Measurements from ENCODE around the gene ANTXR1. TPM values are rescaled to one million over a fixed set of nuclear protein-coding genes. Genes with fewer than 3 reads are reported as not detected.

ANTXR1 gene
- total RNA-seq, 1 donor from 2014 or later, result not detected

DNA sequence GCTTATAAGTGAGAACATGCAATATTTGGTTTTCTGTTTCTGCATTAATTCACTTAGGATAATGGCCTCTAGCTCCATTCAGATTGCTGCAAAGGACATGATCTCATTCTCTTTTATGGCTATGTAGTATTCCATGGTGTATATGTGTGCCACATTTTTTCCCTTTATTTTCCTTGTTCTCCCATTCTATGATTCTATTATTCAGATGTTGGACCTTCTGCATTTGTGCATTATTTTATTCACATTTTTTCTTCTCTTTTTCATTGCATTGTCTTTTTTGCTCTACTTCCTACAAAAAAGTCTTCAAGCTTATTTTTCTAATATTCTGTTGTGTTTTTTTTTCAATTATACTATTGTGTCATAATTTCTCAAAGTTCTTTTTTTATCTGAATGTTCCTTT, 11.1 kb upstream of the ANTXR1 start:
- TF ChIP-seq, protein P1, sequence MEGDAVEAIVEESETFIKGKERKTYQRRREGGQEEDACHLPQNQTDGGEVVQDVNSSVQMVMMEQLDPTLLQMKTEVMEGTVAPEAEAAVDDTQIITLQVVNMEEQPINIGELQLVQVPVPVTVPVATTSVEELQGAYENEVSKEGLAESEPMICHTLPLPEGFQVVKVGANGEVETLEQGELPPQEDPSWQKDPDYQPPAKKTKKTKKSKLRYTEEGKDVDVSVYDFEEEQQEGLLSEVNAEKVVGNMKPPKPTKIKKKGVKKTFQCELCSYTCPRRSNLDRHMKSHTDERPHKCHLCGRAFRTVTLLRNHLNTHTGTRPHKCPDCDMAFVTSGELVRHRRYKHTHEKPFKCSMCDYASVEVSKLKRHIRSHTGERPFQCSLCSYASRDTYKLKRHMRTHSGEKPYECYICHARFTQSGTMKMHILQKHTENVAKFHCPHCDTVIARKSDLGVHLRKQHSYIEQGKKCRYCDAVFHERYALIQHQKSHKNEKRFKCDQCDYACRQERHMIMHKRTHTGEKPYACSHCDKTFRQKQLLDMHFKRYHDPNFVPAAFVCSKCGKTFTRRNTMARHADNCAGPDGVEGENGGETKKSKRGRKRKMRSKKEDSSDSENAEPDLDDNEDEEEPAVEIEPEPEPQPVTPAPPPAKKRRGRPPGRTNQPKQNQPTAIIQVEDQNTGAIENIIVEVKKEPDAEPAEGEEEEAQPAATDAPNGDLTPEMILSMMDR (IDR thresholded peaks at IDR 0.05), result no peak
- no peak for DNase-seq
- no peak overlapping the region for H3K27ac Mint-ChIP-seq
- ChIA-PET CTCF (interaction anchor here (0.7 kb wide), 1 partner anchor 880 kb away, joined by 3 read pairs; no protein-coding TSS in a partner anchor), POLR2A (no interaction called here)
- H3K9me3 Mint-ChIP-seq, result peaks cover 14% of the 10 kb centered on the region
- no peak for ATAC-seq (ENCODE audit: low read depth)
- no peaks in the 10 kb centered on the region for H3K4me1 Mint-ChIP-seq
- intact Hi-C loops (cut with micrococcal nuclease), result no loop called here
- peaks cover 25% of the 10 kb centered on the region for H3K27me3 Mint-ChIP-seq
- no peak overlapping the region for H3K4me3 Mint-ChIP-seq
- no peaks in the 10 kb centered on the region for H3K36me3 Mint-ChIP-seq (ENCODE audit: low read depth)

DNA sequence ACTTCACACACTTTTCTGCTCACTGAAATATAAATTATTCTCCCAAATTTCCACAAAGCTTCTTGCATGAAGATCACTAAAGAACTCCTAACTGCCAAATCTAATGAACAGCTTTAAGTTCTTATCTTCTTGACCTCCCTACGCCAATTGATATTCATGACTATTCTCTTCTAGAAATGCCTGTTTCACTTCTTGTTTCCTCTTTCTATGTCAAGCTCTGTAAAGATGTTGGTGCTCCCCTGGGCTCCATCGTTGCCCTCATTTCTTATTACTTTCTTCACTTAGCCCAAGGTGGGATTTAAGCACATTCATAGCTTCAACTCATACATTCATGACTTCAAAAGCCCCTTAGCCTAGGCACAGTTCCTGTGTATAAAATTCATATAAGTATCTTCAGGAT, 9.2 kb upstream of the ANTXR1 start:
- CTCF ChIA-PET, result no interaction called here
- POLR2A ChIA-PET, result no interaction called here
- peaks cover 28% of the 10 kb centered on the region for H3K27me3 Mint-ChIP-seq
- intact Hi-C loops (cut with micrococcal nuclease), result no loop called here
- TF ChIP-seq, protein P1 (IDR thresholded peaks at IDR 0.05), result no peak
- ATAC-seq (ENCODE audit: low read depth), result no peak
- no peaks in the 10 kb centered on the region for H3K36me3 Mint-ChIP-seq (ENCODE audit: low read depth)
- no peak overlapping the region for H3K4me3 Mint-ChIP-seq
- H3K4me1 Mint-ChIP-seq, result no peaks in the 10 kb centered on the region
- DNase-seq, result no peak
- peaks cover 14% of the 10 kb centered on the region for H3K9me3 Mint-ChIP-seq
- H3K27ac Mint-ChIP-seq, result no peak overlapping the region

DNA sequence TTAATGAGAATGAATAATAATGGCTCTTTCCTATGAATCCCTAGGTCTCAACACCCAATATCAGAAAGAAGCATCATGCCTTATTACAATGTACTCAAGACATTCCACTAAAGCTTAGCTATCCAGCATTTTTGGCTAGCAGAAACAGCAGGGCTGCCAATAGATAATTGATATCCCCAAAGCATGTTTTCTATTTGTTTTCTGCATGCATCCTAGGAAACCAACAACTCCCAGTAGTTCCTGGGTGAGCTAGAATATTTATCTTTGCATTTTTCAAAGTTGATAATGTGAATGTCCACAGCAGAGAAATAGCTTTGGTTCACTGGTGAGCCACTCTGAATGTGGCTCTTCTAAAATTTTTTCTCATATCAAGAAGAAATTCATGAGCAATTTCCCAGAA, 5.8 kb upstream of the ANTXR1 start:
- intact Hi-C loops (cut with micrococcal nuclease), result no loop called here
- ChIA-PET CTCF (no interaction called here), POLR2A (no interaction called here)
- Mint-ChIP-seq H3K36me3 (ENCODE audit: low read depth) (no peaks in the 10 kb centered on the region), H3K4me1 (no peaks in the 10 kb centered on the region), H3K4me3 (no peak overlapping the region), H3K27me3 (peaks cover 42% of the 10 kb centered on the region), H3K27ac (no peak overlapping the region), H3K9me3 (peaks cover 5% of the 10 kb centered on the region)
- TF ChIP-seq, protein P1 (IDR thresholded peaks at IDR 0.05), result no peak
- ATAC-seq (ENCODE audit: low read depth) (no peak), DNase-seq (no peak)

DNA sequence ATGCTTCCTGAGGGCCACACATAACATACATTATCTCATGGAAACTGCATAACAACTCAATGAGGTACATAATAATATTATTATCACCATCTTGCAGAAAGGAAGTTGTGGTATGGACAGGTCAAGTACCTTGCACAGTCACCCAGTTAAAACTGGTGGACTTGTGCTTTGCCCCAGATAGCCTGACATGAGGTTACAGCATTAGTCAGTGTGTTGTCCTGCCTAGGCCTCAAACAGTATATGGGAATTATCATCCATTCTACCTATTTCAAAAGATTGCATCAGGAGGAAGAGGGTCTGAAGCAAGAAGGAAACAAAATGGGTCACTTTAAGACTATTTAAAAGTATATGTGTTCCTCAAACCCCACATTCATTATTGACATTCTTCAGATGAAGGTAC, 5.4 kb upstream of the ANTXR1 start:
- no peak for ATAC-seq (ENCODE audit: low read depth)
- Mint-ChIP-seq H3K27ac (no peak overlapping the region), H3K36me3 (ENCODE audit: low read depth) (no peaks in the 10 kb centered on the region), H3K4me3 (no peak overlapping the region), H3K4me1 (peaks cover 3% of the 10 kb centered on the region), H3K27me3 (peaks cover 41% of the 10 kb centered on the region), H3K9me3 (peaks cover 2% of the 10 kb centered on the region)
- ChIA-PET CTCF (no interaction called here), POLR2A (no interaction called here)
- no peak for DNase-seq
- TF ChIP-seq, protein P1 (IDR thresholded peaks at IDR 0.05), result no peak
- intact Hi-C loops (cut with micrococcal nuclease), result no loop called here

DNA sequence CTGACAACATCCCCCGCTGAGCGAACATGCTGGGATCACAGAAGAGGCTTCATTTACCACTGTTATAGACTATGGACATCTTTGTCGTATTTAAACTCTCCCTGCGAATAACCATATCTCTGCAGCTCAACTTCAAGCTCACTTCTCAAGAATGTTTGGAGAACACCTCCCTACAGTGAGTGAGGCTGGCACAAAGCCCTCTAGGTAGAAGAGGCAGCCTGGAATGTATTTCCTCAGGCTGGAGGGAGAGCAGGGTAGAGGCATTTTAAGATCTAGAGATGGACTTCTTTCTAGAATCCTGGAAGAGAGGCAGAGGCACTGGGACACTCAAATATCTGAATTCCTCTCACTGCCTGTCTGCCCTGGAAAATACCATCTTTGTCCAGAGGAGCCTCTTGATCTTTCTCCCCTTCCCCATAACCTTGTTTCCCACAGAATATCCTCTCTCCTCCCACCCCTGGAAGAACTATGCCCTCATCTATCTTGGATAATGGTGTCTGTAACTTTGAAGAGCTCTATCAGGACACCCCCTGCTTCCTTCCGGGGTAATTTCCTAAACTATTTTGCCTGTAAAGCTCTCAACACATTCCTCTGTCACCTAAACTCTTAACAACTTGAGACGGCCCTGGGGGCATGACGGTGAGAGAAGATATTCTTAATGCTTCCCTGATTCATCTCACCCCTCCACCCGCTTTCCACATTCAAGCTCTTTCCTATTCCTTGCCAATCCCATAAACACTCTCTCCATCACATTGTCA, 2.4 kb upstream of the ANTXR1 start:
- no peaks in the 10 kb centered on the region for H3K9me3 Mint-ChIP-seq
- H3K4me3 Mint-ChIP-seq, result no peak overlapping the region
- ATAC-seq (ENCODE audit: low read depth) (no peak), DNase-seq (no peak)
- ChIA-PET CTCF (no interaction called here), POLR2A (no interaction called here)
- no peaks in the 10 kb centered on the region for H3K36me3 Mint-ChIP-seq (ENCODE audit: low read depth)
- peaks cover 48% of the 10 kb centered on the region for H3K27me3 Mint-ChIP-seq
- no peak overlapping the region for H3K27ac Mint-ChIP-seq
- H3K4me1 Mint-ChIP-seq, result peaks cover 14% of the 10 kb centered on the region
- TF ChIP-seq, protein P1 (IDR thresholded peaks at IDR 0.05), result no peak
- intact Hi-C loops (cut with micrococcal nuclease), result loop anchor here (5.0 kb wide), 1 partner anchor 543 kb away; the partner anchor contains the start of genes APLF and FBXO48

Measured in activated B cell treated with CpG ODN at 0.5 μM for 24 hours (primary cell).